Cardiac muscle cell (in vitro differentiated cells and primary cell): ENCODE data around the gene DOCK2. TPM values are rescaled to one million over a fixed set of nuclear protein-coding genes. Genes with fewer than 3 reads are reported as not detected.
A peak's percentile ranks its signal among the peaks of the same experiment; 100 is the strongest.

Source experiments
- DNase-seq, 2 donors: peaks; one replicate each; pipeline versions ENCODE4 v3.0.0 to v3.0.0-alpha.2; 2010 to 2017; ENCODE audit warnings: low read depth in 1 of 2, low spot score in 1 of 2
- H3K27ac ChIP-seq: fragments of 200-600 bp; sonication (generic); 2 replicates; pipeline ENCODE4 v1.5.1; 2016
- H3K27me3 ChIP-seq: fragments of 200-600 bp; sonication (generic); 2 replicates; pipeline ENCODE4 v1.6.0; 2016; ENCODE audit warnings: control low read depth
- H3K36me3 ChIP-seq: fragments of 200-600 bp; sonication (generic); 2 replicates; pipeline ENCODE4 v1.5.1; 2016; ENCODE audit warnings: control low read depth
- H3K4me1 ChIP-seq: fragments of 200-600 bp; sonication (generic); 2 replicates; pipeline ENCODE4 v1.8.1; 2017; ENCODE audit warnings: low read depth, mild to moderate bottlenecking, mixed run types
- H3K4me3 ChIP-seq: fragments of 200-600 bp; sonication (generic); 2 replicates; pipeline ENCODE4 v1.5.1; 2016; ENCODE audit warnings: mild to moderate bottlenecking
- H3K9me3 ChIP-seq: fragments of 200-600 bp; sonication (generic); 2 replicates; pipeline ENCODE4 v1.5.1; 2017; ENCODE audit warnings: low read depth, mild to moderate bottlenecking, control low read depth
- polyA plus RNA-seq: library from polyadenylated mRNA; unstranded; fragments of >200 nt; fragmentation: Nextera tagmentation; extraction: Ambion mirVana; gene quantifications from 2 replicates; pipeline ENCODE4 v1.2.1, GENCODE V29; 2016
- total RNA-seq: library from RNA; depleted of rRNA; stranded (reverse); fragments of >200 nt; gene quantifications from 2 replicates; pipeline ENCODE4 v1.2.3, GENCODE V29; 2016
- TF ChIP-seq, protein P1 (sequence below): IDR thresholded peaks from 2 replicates; pipeline ENCODE4 v1.5.1; 2012; ENCODE audit warnings: low read depth, mild to moderate bottlenecking, low read length

Gene DOCK2
- total and polyA plus RNA-seq, 2 experiments from 2014 or later, result 3.3 to 6.5 TPM

DNA sequence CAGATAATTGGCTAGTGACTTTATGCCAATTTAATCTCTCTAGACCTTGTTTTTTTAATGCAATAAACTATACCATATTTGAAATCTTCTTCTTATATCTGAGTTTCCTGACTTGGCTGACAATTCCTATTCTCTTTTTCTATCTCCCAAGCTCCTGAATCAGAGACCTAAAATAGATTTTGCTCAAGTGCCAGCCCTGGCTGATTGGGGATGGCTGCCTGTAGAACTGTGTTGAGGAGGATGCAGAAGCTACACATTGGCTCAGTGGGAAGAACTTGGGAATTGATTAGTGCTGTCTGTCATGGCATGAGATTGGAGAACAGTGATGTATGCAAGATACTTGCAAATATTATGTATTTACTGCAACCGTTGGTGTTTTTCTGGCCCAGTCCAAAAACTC is 210.4 kb downstream of the DOCK2 start:
- H3K27me3 ChIP-seq, result no peaks in the 10 kb centered on the region
- no peak overlapping the region for H3K4me3 ChIP-seq
- no peaks in the 10 kb centered on the region for H3K36me3 ChIP-seq
- H3K27ac ChIP-seq, result no peak overlapping the region
- no peaks in the 10 kb centered on the region for H3K9me3 ChIP-seq
- H3K4me1 ChIP-seq, result peaks cover 8% of the 10 kb centered on the region
- TF ChIP-seq, protein P1, sequence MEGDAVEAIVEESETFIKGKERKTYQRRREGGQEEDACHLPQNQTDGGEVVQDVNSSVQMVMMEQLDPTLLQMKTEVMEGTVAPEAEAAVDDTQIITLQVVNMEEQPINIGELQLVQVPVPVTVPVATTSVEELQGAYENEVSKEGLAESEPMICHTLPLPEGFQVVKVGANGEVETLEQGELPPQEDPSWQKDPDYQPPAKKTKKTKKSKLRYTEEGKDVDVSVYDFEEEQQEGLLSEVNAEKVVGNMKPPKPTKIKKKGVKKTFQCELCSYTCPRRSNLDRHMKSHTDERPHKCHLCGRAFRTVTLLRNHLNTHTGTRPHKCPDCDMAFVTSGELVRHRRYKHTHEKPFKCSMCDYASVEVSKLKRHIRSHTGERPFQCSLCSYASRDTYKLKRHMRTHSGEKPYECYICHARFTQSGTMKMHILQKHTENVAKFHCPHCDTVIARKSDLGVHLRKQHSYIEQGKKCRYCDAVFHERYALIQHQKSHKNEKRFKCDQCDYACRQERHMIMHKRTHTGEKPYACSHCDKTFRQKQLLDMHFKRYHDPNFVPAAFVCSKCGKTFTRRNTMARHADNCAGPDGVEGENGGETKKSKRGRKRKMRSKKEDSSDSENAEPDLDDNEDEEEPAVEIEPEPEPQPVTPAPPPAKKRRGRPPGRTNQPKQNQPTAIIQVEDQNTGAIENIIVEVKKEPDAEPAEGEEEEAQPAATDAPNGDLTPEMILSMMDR, result no peak
- DNase-seq, result no peak

DNA sequence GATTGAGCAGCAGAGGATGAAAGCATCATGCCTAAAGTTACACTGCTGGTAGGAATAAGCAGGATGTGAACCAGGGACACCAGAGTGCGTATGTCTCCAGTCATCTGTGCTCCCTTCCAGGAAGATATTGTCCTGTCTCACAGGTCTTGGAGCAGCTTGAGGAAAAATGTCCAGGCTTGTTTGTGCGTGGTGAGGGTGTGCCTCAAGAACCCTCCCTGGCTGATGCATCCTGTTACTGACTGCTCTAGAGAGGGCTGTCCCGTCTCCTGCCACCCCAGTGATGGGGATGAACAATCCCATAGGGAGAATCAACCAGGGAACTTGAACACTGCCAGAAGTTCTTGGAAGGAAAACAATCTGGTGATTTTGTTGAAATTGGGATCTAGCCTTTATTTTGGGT is 211.2 kb downstream of the DOCK2 start:
- Histone ChIP-seq H3K4me3 (no peak overlapping the region), H3K27me3 (no peaks in the 10 kb centered on the region), H3K36me3 (no peaks in the 10 kb centered on the region), H3K27ac (no peak overlapping the region), H3K4me1 (peaks cover 8% of the 10 kb centered on the region), H3K9me3 (no peaks in the 10 kb centered on the region)
- TF ChIP-seq, protein P1, result no peak
- no peak for DNase-seq

DNA sequence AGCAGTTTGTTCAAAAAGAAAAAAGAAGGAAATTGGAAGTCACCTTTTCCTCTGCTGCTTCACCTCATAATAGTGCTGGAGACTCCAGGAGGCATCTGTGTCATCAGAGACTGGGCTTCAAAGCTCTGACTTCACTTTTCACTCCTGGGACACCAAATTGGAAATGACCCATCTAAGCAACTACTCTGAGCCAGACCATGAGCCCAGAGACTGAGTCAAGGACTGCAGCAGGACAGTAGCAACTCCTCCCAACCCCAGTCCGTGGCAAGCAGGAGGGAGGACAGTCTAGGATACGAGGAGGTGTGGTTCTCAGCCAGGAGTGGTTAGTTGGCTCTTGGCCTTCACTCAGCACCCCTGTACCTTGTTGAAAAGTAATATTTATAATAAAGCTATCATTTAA is 211.7 kb downstream of the DOCK2 start:
- Histone ChIP-seq H3K27me3 (no peaks in the 10 kb centered on the region), H3K4me1 (peaks cover 8% of the 10 kb centered on the region), H3K4me3 (no peak overlapping the region), H3K27ac (no peak overlapping the region), H3K36me3 (no peaks in the 10 kb centered on the region), H3K9me3 (no peaks in the 10 kb centered on the region)
- no peak for DNase-seq
- TF ChIP-seq, protein P1, result no peak

GRCh38 chr5:169850409-169850808 is 213.3 kb downstream of the DOCK2 start:
- H3K9me3 ChIP-seq, result no peaks in the 10 kb centered on the region
- no peak for DNase-seq
- no peak overlapping the region for H3K4me3 ChIP-seq
- no peaks in the 10 kb centered on the region for H3K27me3 ChIP-seq
- H3K27ac ChIP-seq, result no peak overlapping the region
- no peaks in the 10 kb centered on the region for H3K36me3 ChIP-seq
- TF ChIP-seq, protein P1, result no peak
- peaks cover 7% of the 10 kb centered on the region for H3K4me1 ChIP-seq

DNA sequence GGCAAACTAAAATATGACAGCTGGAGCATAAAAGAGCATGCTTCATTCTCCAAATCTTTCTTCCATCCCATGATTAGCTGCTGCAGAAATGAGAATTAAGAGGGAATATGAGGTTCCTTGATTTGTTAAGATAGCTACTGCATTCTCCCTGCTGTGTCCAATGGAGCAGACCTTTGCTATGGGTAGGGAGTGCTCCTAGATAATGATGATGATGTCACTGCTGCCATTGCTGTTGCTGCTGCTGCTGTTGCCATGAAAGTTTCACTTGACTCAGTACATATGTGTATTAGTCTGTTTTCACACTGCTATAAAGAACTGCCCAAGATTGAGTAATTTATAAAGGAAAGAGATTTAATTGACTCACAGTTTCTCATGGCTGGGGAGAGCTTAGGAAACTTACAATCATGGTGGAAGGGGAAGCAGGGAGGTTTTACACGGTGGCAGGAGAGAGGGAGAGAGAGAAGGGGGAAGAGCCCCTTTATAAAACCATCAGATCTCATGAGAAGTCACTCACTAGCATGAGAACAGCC is 214.3 kb downstream of the DOCK2 start:
- TF ChIP-seq, protein P1, result no peak
- Histone ChIP-seq H3K36me3 (no peaks in the 10 kb centered on the region), H3K27ac (no peak overlapping the region), H3K9me3 (no peaks in the 10 kb centered on the region), H3K4me1 (no peaks in the 10 kb centered on the region), H3K4me3 (no peak overlapping the region), H3K27me3 (no peaks in the 10 kb centered on the region)
- DNase-seq, result no peak

GRCh38 chr5:169856571-169856970 is 219.5 kb downstream of the DOCK2 start:
- H3K4me3 ChIP-seq, result no peak overlapping the region
- peak in 1 of 2 donors; percentile 78 for DNase-seq
- H3K4me1 ChIP-seq, result no peaks in the 10 kb centered on the region
- no peaks in the 10 kb centered on the region for H3K36me3 ChIP-seq
- TF ChIP-seq, protein P1, result no peak
- no peaks in the 10 kb centered on the region for H3K27me3 ChIP-seq
- H3K9me3 ChIP-seq, result no peaks in the 10 kb centered on the region
- no peak overlapping the region for H3K27ac ChIP-seq
